ENCODE results near the gene PLXNA4.

DNA sequence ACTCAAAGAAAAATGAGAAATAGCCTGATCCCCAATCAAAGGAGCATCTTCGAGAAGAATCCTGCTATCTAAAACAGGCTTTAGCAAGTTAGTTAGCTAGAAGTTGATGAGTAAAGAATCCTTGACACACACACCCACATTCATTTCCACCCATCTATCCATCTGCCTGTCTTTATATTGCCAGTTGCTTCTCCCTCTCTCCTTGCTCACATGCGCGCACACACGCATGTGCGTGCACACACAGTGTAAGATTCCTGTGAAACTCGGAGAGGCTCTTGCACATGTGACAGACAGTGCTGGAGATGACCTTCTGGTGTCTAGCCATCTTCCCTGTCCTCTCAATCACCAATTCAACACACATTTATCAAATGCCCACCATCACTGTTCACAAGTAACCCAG, 393.3 kb downstream of the PLXNA4 start:
- TF ChIP-seq, protein P1, sequence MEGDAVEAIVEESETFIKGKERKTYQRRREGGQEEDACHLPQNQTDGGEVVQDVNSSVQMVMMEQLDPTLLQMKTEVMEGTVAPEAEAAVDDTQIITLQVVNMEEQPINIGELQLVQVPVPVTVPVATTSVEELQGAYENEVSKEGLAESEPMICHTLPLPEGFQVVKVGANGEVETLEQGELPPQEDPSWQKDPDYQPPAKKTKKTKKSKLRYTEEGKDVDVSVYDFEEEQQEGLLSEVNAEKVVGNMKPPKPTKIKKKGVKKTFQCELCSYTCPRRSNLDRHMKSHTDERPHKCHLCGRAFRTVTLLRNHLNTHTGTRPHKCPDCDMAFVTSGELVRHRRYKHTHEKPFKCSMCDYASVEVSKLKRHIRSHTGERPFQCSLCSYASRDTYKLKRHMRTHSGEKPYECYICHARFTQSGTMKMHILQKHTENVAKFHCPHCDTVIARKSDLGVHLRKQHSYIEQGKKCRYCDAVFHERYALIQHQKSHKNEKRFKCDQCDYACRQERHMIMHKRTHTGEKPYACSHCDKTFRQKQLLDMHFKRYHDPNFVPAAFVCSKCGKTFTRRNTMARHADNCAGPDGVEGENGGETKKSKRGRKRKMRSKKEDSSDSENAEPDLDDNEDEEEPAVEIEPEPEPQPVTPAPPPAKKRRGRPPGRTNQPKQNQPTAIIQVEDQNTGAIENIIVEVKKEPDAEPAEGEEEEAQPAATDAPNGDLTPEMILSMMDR (IDR thresholded peaks at IDR 0.05 in 8 of 11, conservative IDR thresholded peaks at IDR 0.05 in 3 of 11): no peak
- TF ChIP-seq POLR2AphosphoS5 (IDR thresholded peaks at IDR 0.05) (no peak), POLR2A (IDR thresholded peaks at IDR 0.05) (no peak)
